ENCODE results near the gene NGB. TPM values are rescaled to one million over a fixed set of nuclear protein-coding genes. Genes with fewer than 3 reads are reported as not detected.

The NGB gene

Small RNA genes lying within 50 kb of the gene (microRNA-seq; reads per million reads assigned to microRNA genes)
- gene MIR1260A = not detected
